Loucy (cell line): ENCODE data around the gene TENM4.

Experiments used
- H2AFZ ChIP-seq: fragments of 200-600 bp; sonication (generic); 2 replicates; pipeline ENCODE4 v1.6.0; 2016; ENCODE audit warnings: antibody characterized with exemption, mild to moderate bottlenecking, low read length, moderate library complexity
- H3F3A ChIP-seq: fragments of 200-600 bp; 2 replicates; pipeline ENCODE4 v1.6.0; 2016; ENCODE audit warnings: antibody characterized with exemption, low read depth, mild to moderate bottlenecking
- H3K27me3 ChIP-seq: fragments of 200-600 bp; sonication (generic); 2 replicates; pipeline ENCODE4 v1.6.1; 2014; ENCODE audit warnings: low read length, mild to moderate bottlenecking; ENCODE audit not compliant: insufficient read depth, poor library complexity, severe bottlenecking
- H3K36me3 ChIP-seq: fragments of 200-600 bp; sonication (generic); 2 replicates; pipeline ENCODE4 v1.6.1; 2016; ENCODE audit warnings: low read length; ENCODE audit not compliant: insufficient read depth
- H3K4me1 ChIP-seq: fragments of 200-600 bp; sonication (generic); 2 replicates; pipeline ENCODE4 v1.5.1; 2014; ENCODE audit warnings: low read length, mild to moderate bottlenecking; ENCODE audit not compliant: insufficient read depth, poor library complexity, severe bottlenecking
- H3K4me2 ChIP-seq: fragments of 200-600 bp; sonication (generic); 2 replicates; pipeline ENCODE4 v1.6.0; 2014; ENCODE audit warnings: antibody characterized with exemption, low read length, low read depth, mild to moderate bottlenecking; ENCODE audit not compliant: poor library complexity, severe bottlenecking
- H3K4me3 ChIP-seq: fragments of 200-600 bp; sonication (generic); 2 replicates; pipeline ENCODE4 v1.5.1; 2014; ENCODE audit warnings: low read length, mild to moderate bottlenecking, mixed read lengths; ENCODE audit not compliant: poor library complexity, severe bottlenecking
- H3K79me2 ChIP-seq: fragments of 200-600 bp; sonication (generic); 2 replicates; pipeline ENCODE4 v1.6.1; 2014; ENCODE audit warnings: low read length; ENCODE audit not compliant: insufficient read depth
- H3K9ac ChIP-seq: fragments of 200-600 bp; sonication (generic); 2 replicates; pipeline ENCODE4 v1.6.0; 2014; ENCODE audit warnings: mild to moderate bottlenecking, low read depth, low read length, moderate library complexity; ENCODE audit not compliant: poor library complexity, severe bottlenecking
- H3K9me2 ChIP-seq: fragments of 200-600 bp; sonication (generic); replicated peaks from 2 replicates; pipeline ENCODE4 v1.6.1; 2016; ENCODE audit warnings: low read depth, low read length, mixed read lengths
- H3K9me3 ChIP-seq: fragments of 200-600 bp; sonication (generic); 2 replicates; pipeline ENCODE4 v1.6.1; 2014; ENCODE audit warnings: mild to moderate bottlenecking, antibody characterized with exemption, low read length, low read depth; ENCODE audit not compliant: insufficient read depth
- H4K20me1 ChIP-seq: fragments of 200-600 bp; sonication (generic); 2 replicates; pipeline ENCODE4 v1.6.0; 2014; ENCODE audit warnings: antibody characterized with exemption, low read length, mild to moderate bottlenecking; ENCODE audit not compliant: insufficient read depth, poor library complexity, severe bottlenecking
- CTCF ChIP-seq: fragments of 200-600 bp; sonication (generic); conservative IDR thresholded peaks from 2 replicates; pipeline ENCODE4 v1.5.1; 2014; ENCODE audit warnings: mild to moderate bottlenecking, antibody characterized with exemption, low read length
- EZH2phosphoT487 ChIP-seq: fragments of 200-600 bp; IDR thresholded peaks from 2 replicates; pipeline ENCODE4 v1.6.1; 2018; ENCODE audit warnings: antibody characterized with exemption, mild to moderate bottlenecking, moderate library complexity, borderline replicate concordance

The TENM4 gene

GRCh38 chr11:79321263-79321662 is 119.6 kb downstream of the TENM4 start:
- Histone ChIP-seq H3K36me3 (no peaks in the 10 kb centered on the region), H3K9me3 (no peaks in the 10 kb centered on the region; the same call in 1 of the 2 replicates), H2AFZ (no peak overlapping the region), H3K79me2 (no peaks in the 10 kb centered on the region), H3K4me2 (no peak overlapping the region), H3K4me3 (no peak overlapping the region), H3K9me2 (no peaks in the 10 kb centered on the region), H4K20me1 (no peaks in the 10 kb centered on the region), H3F3A (no peaks in the 10 kb centered on the region), H3K27me3 (no peaks in the 10 kb centered on the region), H3K9ac (no peak overlapping the region), H3K4me1 (no peaks in the 10 kb centered on the region)
- TF ChIP-seq CTCF (no peak), EZH2phosphoT487 (no peak)

- Histone ChIP-seq H3K9ac (no peak overlapping the region), H3K4me1 (no peaks in the 10 kb centered on the region), H3K79me2 (no peaks in the 10 kb centered on the region), H4K20me1 (no peaks in the 10 kb centered on the region), H3K4me2 (no peak overlapping the region), H3F3A (no peaks in the 10 kb centered on the region), H3K9me3 (no peaks in the 10 kb centered on the region; the same call in 1 of the 2 replicates), H3K9me2 (no peaks in the 10 kb centered on the region), H3K27me3 (no peaks in the 10 kb centered on the region), H3K4me3 (no peak overlapping the region), H3K36me3 (no peaks in the 10 kb centered on the region), H2AFZ (no peak overlapping the region)
- TF ChIP-seq CTCF (no peak), EZH2phosphoT487 (no peak)
These were observed 125.7 kb downstream of the TENM4 start for GRCh38 chr11:79314906-79315689.

- H3K27me3 ChIP-seq, result no peaks in the 10 kb centered on the region
- no peak overlapping the region for H3K4me2 ChIP-seq
- no peaks in the 10 kb centered on the region for H3K79me2 ChIP-seq
- H3K36me3 ChIP-seq, result no peaks in the 10 kb centered on the region
- TF ChIP-seq EZH2phosphoT487 (no peak), CTCF (no peak)
- no peak overlapping the region for H2AFZ ChIP-seq
- no peak overlapping the region for H3K9ac ChIP-seq
- H3K4me3 ChIP-seq, result no peak overlapping the region
- H3F3A ChIP-seq, result no peaks in the 10 kb centered on the region
- H4K20me1 ChIP-seq, result no peaks in the 10 kb centered on the region
- no peaks in the 10 kb centered on the region; the same call in 1 of the 2 replicates for H3K9me3 ChIP-seq
- H3K4me1 ChIP-seq, result no peaks in the 10 kb centered on the region
- H3K9me2 ChIP-seq, result no peaks in the 10 kb centered on the region
These were observed 127.3 kb downstream of the TENM4 start for GRCh38 chr11:79313530-79313913.
